ENCODE data around the gene SUCLG2. TPM values are rescaled to one million over a fixed set of nuclear protein-coding genes. Genes with fewer than 3 reads are reported as not detected.
"Not testable (repeated sequence)": the region's sequence is repeated elsewhere in the genome, so short reads cannot be mapped to it uniquely, and the experiment has no call there.

SUCLG2 gene
- total RNA-seq, 1 experiment from 2014 or later: 53.5 TPM

GRCh38 chr3:67540198-67540894 is 114.1 kb downstream of the SUCLG2 start:
- ChIA-PET POLR2A (no interaction called here), CTCF (no interaction called here)
- Mint-ChIP-seq H3K9me3 (ENCODE audit: unreplicated experiment) (peaks cover 37% of the 10 kb centered on the region), H3K4me1 (ENCODE audit: low read depth, unreplicated experiment) (peaks cover 24% of the 10 kb centered on the region), H3K4me3 (ENCODE audit: unreplicated experiment) (no peak overlapping the region), H3K27ac (ENCODE audit: unreplicated experiment) (no peak overlapping the region), H3K27me3 (ENCODE audit: insufficient read depth, unreplicated experiment) (no peaks in the 10 kb centered on the region), H3K36me3 (ENCODE audit: insufficient read depth, unreplicated experiment) (no peaks in the 10 kb centered on the region)
- Histone ChIP-seq H3K9me3 (no peaks in the 10 kb centered on the region), H3K36me3 (ENCODE audit: control insufficient read depth, insufficient read depth, low read length) (no peaks in the 10 kb centered on the region), H3K4me1 (no peaks in the 10 kb centered on the region), H3K27me3 (replicated peaks; ENCODE audit: control insufficient read depth, insufficient read depth, low read length) (no peaks in the 10 kb centered on the region), H3K4me3 (ENCODE audit: low read depth, low read length) (no peak overlapping the region)
- no TSS peak for BruUV-seq (replicated peaks)
- intact Hi-C loops (cut with micrococcal nuclease; ENCODE audit: unreplicated experiment): no loop called here
- TF ChIP-seq CTCF (IDR thresholded peaks at IDR 0.05; ENCODE audit: insufficient read depth in 1 of 2, low read depth in 1 of 2, low read length in 1 of 2, severe bottlenecking in 1 of 2, unreplicated experiment in 1 of 2): no peak
- no peak for DNase-seq

- BruUV-seq (replicated peaks); H3K4me1 ChIP-seq; H3K4me3 Mint-ChIP-seq (ENCODE audit: unreplicated experiment); H3K9me3 ChIP-seq; H3K27me3 Mint-ChIP-seq (ENCODE audit: insufficient read depth, unreplicated experiment); H3K36me3 Mint-ChIP-seq (ENCODE audit: insufficient read depth, unreplicated experiment); H3K4me3 ChIP-seq (ENCODE audit: low read depth, low read length); DNase-seq; H3K36me3 ChIP-seq (ENCODE audit: control insufficient read depth, insufficient read depth, low read length); H3K27me3 ChIP-seq (replicated peaks; ENCODE audit: control insufficient read depth, insufficient read depth, low read length); H3K27ac Mint-ChIP-seq (ENCODE audit: unreplicated experiment); intact Hi-C loops (cut with micrococcal nuclease; ENCODE audit: unreplicated experiment); CTCF ChIA-PET; POLR2A ChIA-PET: not testable (repeated sequence)
- Mint-ChIP-seq H3K9me3 (ENCODE audit: unreplicated experiment) (peaks cover 30% of the 10 kb centered on the region), H3K4me1 (ENCODE audit: low read depth, unreplicated experiment) (peaks cover 14% of the 10 kb centered on the region)
Measured at GRCh38 chr3:67537203-67537602, 117.2 kb downstream of the SUCLG2 start.

- no TSS peak for BruUV-seq (replicated peaks)
- Mint-ChIP-seq H3K36me3 (ENCODE audit: insufficient read depth, unreplicated experiment) (no peaks in the 10 kb centered on the region), H3K9me3 (ENCODE audit: unreplicated experiment) (peaks cover 24% of the 10 kb centered on the region), H3K27ac (ENCODE audit: unreplicated experiment) (no peak overlapping the region), H3K27me3 (ENCODE audit: insufficient read depth, unreplicated experiment) (no peaks in the 10 kb centered on the region), H3K4me1 (ENCODE audit: low read depth, unreplicated experiment) (peaks cover 3% of the 10 kb centered on the region), H3K4me3 (ENCODE audit: unreplicated experiment) (no peak overlapping the region)
- Histone ChIP-seq H3K27me3 (replicated peaks; ENCODE audit: control insufficient read depth, insufficient read depth, low read length) (no peaks in the 10 kb centered on the region), H3K4me3 (ENCODE audit: low read depth, low read length) (no peak overlapping the region), H3K36me3 (ENCODE audit: control insufficient read depth, insufficient read depth, low read length) (no peaks in the 10 kb centered on the region), H3K4me1 (no peaks in the 10 kb centered on the region), H3K9me3 (no peaks in the 10 kb centered on the region)
- TF ChIP-seq CTCF (IDR thresholded peaks at IDR 0.05; ENCODE audit: insufficient read depth in 1 of 2, low read depth in 1 of 2, low read length in 1 of 2, severe bottlenecking in 1 of 2, unreplicated experiment in 1 of 2): no peak
- ChIA-PET CTCF (no interaction called here), POLR2A (no interaction called here)
- intact Hi-C loops (cut with micrococcal nuclease; ENCODE audit: unreplicated experiment): no loop called here
- DNase-seq: no peak
Measured at GRCh38 chr3:67535006-67535405, 119.4 kb downstream of the SUCLG2 start.

GRCh38 chr3:67534594-67534993 is 119.8 kb downstream of the SUCLG2 start:
- H3K4me1 Mint-ChIP-seq (ENCODE audit: low read depth, unreplicated experiment): no peaks in the 10 kb centered on the region
- H3K4me3 Mint-ChIP-seq (ENCODE audit: unreplicated experiment): no peak overlapping the region
- intact Hi-C loops (cut with micrococcal nuclease; ENCODE audit: unreplicated experiment): no loop called here
- Histone ChIP-seq H3K4me3 (ENCODE audit: low read depth, low read length) (no peak overlapping the region), H3K36me3 (ENCODE audit: control insufficient read depth, insufficient read depth, low read length) (no peaks in the 10 kb centered on the region), H3K9me3 (no peaks in the 10 kb centered on the region), H3K27me3 (replicated peaks; ENCODE audit: control insufficient read depth, insufficient read depth, low read length) (no peaks in the 10 kb centered on the region), H3K4me1 (no peaks in the 10 kb centered on the region)
- ChIA-PET POLR2A (no interaction called here), CTCF (no interaction called here)
- no peak for DNase-seq
- BruUV-seq (replicated peaks): no TSS peak
- H3K27ac Mint-ChIP-seq (ENCODE audit: unreplicated experiment): no peak overlapping the region
- peaks cover 19% of the 10 kb centered on the region for H3K9me3 Mint-ChIP-seq (ENCODE audit: unreplicated experiment)
- TF ChIP-seq CTCF (IDR thresholded peaks at IDR 0.05; ENCODE audit: insufficient read depth in 1 of 2, low read depth in 1 of 2, low read length in 1 of 2, severe bottlenecking in 1 of 2, unreplicated experiment in 1 of 2): no peak
- no peaks in the 10 kb centered on the region for H3K27me3 Mint-ChIP-seq (ENCODE audit: insufficient read depth, unreplicated experiment)
- no peaks in the 10 kb centered on the region for H3K36me3 Mint-ChIP-seq (ENCODE audit: insufficient read depth, unreplicated experiment)

All from Caco-2 (cell line).